Thyroid gland (tissue), 4 donors: Measurements from ENCODE around the gene TOM1L1.

Experiments used
- POLR2A ChIP-seq, 2 donors: fragments of 450-650 bp; IDR thresholded peaks; one replicate each; pipeline ENCODE4 v1.6.1; 2017; ENCODE audit warnings: antibody characterized with exemption in 2 of 2, mild to moderate bottlenecking in 2 of 2, moderate library complexity in 1 of 2
- TF ChIP-seq, protein P1 (sequence below), 6 experiments: fragments of 200-600 bp in 3 of 6; fragments of 450-650 bp in 3 of 6; sonication (generic) in 3 of 6; IDR thresholded peaks; one replicate each; pipeline ENCODE4 v1.5.1; 2016 to 2019; ENCODE audit warnings: antibody characterized with exemption in 6 of 6, mild to moderate bottlenecking in 2 of 6, inconsistent platforms in 1 of 6, moderate library complexity in 1 of 6

DNA sequence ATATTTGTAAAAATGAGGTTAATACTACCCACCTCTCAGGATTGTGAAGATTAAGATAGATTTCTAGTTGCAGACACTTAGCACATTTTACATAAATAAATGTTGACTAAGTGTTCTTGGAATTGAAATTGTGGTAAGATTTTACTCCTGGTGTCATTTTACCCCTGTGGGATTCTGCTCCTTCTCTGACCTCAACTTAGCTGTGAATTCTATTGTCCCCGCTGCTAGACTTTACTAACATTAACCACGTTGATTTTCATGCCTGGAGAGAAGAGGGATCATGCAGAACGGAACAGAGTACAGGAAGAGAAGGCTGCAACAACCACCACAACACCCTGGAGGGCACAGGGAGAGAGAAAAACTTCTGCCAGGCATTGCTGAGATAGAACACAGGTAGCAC lies 2.1 kb upstream of the TOM1L1 start:
- TF ChIP-seq, protein P1, sequence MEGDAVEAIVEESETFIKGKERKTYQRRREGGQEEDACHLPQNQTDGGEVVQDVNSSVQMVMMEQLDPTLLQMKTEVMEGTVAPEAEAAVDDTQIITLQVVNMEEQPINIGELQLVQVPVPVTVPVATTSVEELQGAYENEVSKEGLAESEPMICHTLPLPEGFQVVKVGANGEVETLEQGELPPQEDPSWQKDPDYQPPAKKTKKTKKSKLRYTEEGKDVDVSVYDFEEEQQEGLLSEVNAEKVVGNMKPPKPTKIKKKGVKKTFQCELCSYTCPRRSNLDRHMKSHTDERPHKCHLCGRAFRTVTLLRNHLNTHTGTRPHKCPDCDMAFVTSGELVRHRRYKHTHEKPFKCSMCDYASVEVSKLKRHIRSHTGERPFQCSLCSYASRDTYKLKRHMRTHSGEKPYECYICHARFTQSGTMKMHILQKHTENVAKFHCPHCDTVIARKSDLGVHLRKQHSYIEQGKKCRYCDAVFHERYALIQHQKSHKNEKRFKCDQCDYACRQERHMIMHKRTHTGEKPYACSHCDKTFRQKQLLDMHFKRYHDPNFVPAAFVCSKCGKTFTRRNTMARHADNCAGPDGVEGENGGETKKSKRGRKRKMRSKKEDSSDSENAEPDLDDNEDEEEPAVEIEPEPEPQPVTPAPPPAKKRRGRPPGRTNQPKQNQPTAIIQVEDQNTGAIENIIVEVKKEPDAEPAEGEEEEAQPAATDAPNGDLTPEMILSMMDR (IDR thresholded peaks at IDR 0.05): no peak
- no peak for TF ChIP-seq POLR2A (IDR thresholded peaks at IDR 0.05)
